WI38 (cell line): ENCODE data around the gene GLYR1.

Experiments
- H3K4me3 ChIP-seq: 2 replicates; pipeline ENCODE4 v1.5.1; 2011; ENCODE audit warnings: low read depth, mild to moderate bottlenecking, control low read depth, low read length
- TF ChIP-seq, protein P1 (sequence below): IDR thresholded peaks from 2 replicates; pipeline ENCODE4 v1.5.1; 2012; ENCODE audit warnings: low read depth, mild to moderate bottlenecking, control low read depth, low read length

GLYR1 gene

DNA sequence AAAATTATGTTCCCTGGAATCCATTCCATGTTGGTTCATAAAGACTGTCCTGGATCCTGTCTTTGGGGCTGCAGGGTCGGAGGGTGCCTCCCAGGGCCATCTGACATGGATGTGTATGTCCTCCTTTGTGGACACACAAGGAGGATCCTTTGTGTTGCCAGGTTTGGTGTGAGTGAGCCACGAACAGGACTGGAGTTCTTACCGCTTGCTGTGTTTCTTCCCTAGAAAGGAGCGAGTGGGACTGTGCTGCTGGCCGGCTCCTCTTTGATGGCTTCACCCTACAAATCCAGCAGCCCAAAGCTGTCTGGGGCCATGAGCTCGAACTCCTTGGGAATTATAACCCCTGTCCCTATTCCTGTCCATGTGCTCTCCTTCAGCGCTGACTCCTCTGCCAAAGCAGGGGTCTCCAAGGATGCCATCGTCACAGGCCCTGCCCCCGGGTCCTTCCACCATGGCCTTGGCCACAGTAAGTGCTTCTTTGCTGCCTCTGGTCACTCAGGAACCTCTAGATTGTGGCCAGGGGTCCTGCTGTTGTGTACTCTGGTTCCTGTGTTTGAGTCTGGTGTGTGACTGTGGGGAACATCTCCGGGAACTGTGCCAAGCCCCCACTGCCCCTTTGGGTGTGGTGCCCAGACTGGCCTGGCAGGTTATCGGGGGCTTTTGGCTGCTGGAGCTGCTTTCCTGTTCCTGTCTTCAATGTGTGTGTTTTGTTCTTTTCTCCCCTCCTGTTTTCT is 29.7 kb upstream of the GLYR1 start:
- no peak overlapping the region for H3K4me3 ChIP-seq
- TF ChIP-seq, protein P1, sequence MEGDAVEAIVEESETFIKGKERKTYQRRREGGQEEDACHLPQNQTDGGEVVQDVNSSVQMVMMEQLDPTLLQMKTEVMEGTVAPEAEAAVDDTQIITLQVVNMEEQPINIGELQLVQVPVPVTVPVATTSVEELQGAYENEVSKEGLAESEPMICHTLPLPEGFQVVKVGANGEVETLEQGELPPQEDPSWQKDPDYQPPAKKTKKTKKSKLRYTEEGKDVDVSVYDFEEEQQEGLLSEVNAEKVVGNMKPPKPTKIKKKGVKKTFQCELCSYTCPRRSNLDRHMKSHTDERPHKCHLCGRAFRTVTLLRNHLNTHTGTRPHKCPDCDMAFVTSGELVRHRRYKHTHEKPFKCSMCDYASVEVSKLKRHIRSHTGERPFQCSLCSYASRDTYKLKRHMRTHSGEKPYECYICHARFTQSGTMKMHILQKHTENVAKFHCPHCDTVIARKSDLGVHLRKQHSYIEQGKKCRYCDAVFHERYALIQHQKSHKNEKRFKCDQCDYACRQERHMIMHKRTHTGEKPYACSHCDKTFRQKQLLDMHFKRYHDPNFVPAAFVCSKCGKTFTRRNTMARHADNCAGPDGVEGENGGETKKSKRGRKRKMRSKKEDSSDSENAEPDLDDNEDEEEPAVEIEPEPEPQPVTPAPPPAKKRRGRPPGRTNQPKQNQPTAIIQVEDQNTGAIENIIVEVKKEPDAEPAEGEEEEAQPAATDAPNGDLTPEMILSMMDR: no peak

DNA sequence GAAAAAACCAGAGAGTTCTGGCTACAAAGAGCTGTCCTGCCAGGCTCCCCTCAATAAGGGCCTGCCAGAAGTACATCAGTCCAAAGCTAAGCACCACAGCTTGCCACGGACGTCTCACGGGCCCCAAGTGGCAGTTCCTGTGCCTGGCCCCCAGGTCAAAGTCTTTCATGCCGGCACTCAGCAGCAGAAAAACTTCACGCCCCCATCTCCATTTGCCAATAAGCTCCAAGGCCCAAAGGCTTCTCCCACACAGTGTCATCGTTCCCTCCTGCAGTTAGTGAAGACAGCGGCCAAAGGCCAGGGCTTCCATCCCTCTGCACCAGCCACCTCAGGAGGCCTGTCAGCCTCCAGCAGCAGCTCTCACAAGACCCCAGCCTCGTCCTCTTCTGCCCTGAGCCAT is 27.6 kb upstream of the GLYR1 start:
- TF ChIP-seq, protein P1: no peak
- no peak overlapping the region for H3K4me3 ChIP-seq

DNA sequence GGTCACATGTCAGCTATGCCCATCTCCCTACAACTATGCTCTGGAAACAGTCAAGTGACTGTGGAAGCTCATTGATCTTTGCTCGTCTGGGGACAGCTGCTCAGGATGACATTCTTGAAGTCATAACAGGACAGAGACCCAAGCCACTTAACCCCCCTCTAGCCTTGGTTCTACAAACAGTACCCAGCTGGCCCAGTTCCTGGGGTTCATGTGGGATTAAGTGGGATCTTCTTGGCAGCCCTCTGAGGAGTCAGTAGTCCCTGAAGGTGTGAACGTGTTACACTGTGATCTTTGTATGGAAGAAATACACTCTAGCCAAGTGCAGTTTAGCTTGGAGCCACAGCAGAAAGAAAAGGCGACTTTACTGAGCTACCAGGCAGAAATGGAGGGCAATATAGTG is 26.0 kb upstream of the GLYR1 start:
- no peak overlapping the region for H3K4me3 ChIP-seq
- TF ChIP-seq, protein P1: no peak

DNA sequence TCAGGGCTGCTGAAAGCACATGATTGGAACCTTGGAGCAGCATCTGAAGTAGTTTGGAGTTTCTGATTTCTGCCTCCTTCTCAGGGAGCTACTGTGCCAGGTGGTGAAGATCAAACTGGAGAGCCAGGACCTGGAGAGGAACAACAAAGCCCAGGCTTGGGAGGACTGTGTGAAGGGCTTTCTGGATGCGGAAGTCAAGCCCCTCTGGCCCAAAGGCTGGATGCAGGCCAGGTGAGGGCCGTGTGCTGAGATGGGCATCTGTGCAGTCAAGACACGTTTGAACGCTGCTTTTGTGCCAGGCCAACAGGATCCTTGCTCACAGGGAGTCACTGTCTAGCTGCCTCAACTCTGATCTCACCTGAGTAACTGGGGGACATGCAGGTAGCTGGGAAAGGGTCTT is 24.0 kb upstream of the GLYR1 start:
- H3K4me3 ChIP-seq: no peak overlapping the region
- TF ChIP-seq, protein P1: no peak

DNA sequence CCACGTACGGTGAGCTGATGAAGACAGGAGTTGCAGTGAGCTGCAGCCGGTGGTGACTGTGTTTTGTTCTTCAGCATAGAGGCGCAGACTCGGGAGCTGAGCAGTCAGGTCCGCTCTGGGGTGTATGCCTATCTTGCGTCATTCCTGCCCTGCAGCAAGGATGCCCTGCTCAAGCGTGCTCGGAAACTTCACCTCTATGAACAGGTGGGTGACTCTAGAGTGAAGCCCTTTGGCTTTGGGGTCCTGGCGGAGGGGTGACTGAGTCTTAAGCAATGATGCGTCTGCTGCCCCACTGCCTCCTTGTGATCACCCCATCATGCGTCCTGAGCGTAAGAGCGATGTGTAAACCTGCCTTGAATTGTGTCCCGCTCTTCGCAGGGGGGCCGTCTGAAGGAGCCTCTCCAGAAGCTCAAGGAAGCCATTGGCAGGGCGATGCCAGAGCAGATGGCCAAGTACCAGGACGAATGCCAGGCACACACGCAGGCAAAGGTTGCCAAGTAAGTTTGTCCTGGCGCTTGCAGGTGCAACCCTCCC is 23.1 kb upstream of the GLYR1 start:
- H3K4me3 ChIP-seq: no peak overlapping the region
- TF ChIP-seq, protein P1: no peak

DNA sequence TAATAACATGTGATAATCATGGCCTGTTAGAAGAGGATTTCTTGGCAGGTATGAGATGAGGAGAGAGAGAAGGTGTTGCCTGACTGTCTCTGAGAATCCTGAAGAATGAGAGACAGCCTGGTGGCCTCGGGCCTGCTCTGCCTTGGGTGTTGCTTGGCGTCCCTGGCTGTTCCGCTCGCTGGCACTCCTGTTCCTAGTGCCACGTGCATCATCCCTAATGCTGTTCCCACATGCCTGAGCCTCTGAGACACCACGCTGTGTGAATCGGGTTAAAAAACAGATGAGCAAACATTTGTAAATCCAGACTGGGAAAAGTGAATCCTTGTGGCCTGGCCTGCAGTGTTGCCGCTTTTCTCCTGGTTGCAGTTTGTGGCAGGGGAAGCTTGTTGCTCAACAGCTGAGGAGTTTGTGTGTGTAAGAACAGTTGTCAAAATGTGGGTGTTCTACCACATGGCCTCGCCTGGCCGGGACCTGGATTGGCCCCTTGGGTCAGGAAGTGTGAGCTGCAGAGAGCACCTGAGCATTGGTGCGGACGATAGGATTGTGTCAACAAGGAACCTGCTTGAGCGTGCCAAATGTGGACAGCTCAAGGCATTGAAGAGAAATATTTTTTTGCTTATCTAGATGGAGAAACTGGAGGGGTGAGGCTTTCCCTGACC is 22.2 kb upstream of the GLYR1 start:
- TF ChIP-seq, protein P1: no peak
- no peak overlapping the region for H3K4me3 ChIP-seq

DNA sequence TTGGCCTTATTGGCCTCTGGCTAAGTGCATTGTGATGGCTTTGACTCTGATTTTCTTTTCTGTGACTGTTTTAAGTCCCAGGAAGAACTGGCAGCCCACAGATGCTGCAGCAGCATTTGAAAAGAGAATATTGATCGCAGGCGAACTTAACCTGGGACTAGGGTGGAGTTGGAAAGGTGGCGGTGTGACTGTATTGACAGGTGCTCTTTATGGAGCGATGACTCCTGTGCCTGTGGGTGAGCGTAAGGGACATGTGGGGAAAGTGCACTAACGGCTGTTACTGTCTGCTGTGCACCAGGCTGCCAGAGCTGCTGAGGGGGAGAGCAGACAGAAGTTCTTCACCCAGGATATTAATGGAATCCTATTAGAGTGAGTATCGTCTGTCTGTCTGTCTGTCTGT is 21.4 kb upstream of the GLYR1 start:
- no peak overlapping the region for H3K4me3 ChIP-seq
- TF ChIP-seq, protein P1: no peak
